ENCODE measurements around the gene CPSF6.

DNA sequence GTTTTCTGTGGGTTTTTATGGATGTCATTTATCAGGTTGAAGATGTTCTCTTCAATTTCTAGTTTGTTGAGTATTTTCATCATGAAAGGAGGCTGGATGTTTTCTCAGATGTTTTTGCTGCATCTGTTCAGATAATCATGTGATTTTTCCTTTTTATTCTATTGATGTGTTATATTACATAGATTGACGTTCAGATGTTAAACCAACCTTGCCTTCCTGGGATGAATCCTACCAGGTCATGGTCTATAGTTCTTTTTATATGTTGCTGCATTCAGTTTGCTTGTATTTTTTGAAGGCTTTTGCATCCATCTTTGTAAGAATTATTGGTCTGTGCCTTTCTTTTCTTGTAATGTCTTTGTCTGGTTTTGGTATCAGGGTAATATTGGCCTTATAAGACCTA lies 64.9 kb downstream of the CPSF6 start:
- no peak for TF ChIP-seq POLR2A (IDR thresholded peaks at IDR 0.05)
- TF ChIP-seq, protein P1, sequence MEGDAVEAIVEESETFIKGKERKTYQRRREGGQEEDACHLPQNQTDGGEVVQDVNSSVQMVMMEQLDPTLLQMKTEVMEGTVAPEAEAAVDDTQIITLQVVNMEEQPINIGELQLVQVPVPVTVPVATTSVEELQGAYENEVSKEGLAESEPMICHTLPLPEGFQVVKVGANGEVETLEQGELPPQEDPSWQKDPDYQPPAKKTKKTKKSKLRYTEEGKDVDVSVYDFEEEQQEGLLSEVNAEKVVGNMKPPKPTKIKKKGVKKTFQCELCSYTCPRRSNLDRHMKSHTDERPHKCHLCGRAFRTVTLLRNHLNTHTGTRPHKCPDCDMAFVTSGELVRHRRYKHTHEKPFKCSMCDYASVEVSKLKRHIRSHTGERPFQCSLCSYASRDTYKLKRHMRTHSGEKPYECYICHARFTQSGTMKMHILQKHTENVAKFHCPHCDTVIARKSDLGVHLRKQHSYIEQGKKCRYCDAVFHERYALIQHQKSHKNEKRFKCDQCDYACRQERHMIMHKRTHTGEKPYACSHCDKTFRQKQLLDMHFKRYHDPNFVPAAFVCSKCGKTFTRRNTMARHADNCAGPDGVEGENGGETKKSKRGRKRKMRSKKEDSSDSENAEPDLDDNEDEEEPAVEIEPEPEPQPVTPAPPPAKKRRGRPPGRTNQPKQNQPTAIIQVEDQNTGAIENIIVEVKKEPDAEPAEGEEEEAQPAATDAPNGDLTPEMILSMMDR (IDR thresholded peaks at IDR 0.05 in 4 of 5, conservative IDR thresholded peaks at IDR 0.05 in 1 of 5) = no peak

Data from gastrocnemius medialis (tissue), 4 donors.